Measurements from ENCODE around the gene WIPI1.

The WIPI1 gene

GRCh38 chr17:68482576-68483041 is 25.3 kb upstream of the WIPI1 start:
- no peaks in the 10 kb centered on the region for H3K9me3 ChIP-seq (ENCODE audit: insufficient read depth, low read depth, low read length)
- H3K9ac ChIP-seq (ENCODE audit: low read depth, low read length): no peak overlapping the region
- no peaks in the 10 kb centered on the region for H3K36me3 ChIP-seq (ENCODE audit: insufficient read depth, low read depth, low read length)
- H3K27ac ChIP-seq (ENCODE audit: low read length): no peak overlapping the region
- H3K4me3 ChIP-seq (ENCODE audit: low read length): no peak overlapping the region
- no peaks in the 10 kb centered on the region for H3K27me3 ChIP-seq (ENCODE audit: insufficient read depth, low read length)
- no peaks in the 10 kb centered on the region for H3K4me1 ChIP-seq (ENCODE audit: insufficient read depth, low read length)

- Histone ChIP-seq H3K27ac (ENCODE audit: low read length) (no peak overlapping the region), H3K9me3 (ENCODE audit: insufficient read depth, low read depth, low read length) (no peaks in the 10 kb centered on the region), H3K4me3 (ENCODE audit: low read length) (no peak overlapping the region), H3K4me1 (ENCODE audit: insufficient read depth, low read length) (no peaks in the 10 kb centered on the region), H3K27me3 (ENCODE audit: insufficient read depth, low read length) (no peaks in the 10 kb centered on the region), H3K36me3 (ENCODE audit: insufficient read depth, low read depth, low read length) (no peaks in the 10 kb centered on the region), H3K9ac (ENCODE audit: low read depth, low read length) (no peak overlapping the region)
Observed at GRCh38 chr17:68480885-68481284, 23.6 kb upstream of the WIPI1 start.

DNA sequence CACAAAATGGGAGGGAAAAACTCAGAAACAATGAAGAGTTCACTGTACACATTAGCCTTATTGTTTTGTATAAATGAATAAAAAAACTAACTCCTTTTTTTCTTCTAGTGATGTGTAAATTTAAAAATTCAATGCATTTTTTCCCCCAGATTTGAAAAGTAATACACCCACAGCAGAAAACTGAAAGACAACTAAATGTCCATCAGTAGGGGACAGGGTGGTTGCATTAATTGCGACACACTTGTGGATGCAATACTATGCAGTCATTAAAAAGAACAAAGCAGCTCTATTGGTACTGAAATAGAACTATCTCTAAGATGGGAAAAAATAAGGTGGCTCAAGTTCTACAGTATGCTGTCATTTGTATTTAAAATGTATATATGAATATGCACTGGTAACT is 13.7 kb upstream of the WIPI1 start:
- Histone ChIP-seq H3K27me3 (ENCODE audit: insufficient read depth, low read length) (no peaks in the 10 kb centered on the region), H3K36me3 (ENCODE audit: insufficient read depth, low read depth, low read length) (no peaks in the 10 kb centered on the region), H3K27ac (ENCODE audit: low read length) (no peak overlapping the region), H3K4me3 (ENCODE audit: low read length) (no peak overlapping the region), H3K4me1 (ENCODE audit: insufficient read depth, low read length) (no peaks in the 10 kb centered on the region), H3K9me3 (ENCODE audit: insufficient read depth, low read depth, low read length) (no peaks in the 10 kb centered on the region), H3K9ac (ENCODE audit: low read depth, low read length) (no peak overlapping the region)

DNA sequence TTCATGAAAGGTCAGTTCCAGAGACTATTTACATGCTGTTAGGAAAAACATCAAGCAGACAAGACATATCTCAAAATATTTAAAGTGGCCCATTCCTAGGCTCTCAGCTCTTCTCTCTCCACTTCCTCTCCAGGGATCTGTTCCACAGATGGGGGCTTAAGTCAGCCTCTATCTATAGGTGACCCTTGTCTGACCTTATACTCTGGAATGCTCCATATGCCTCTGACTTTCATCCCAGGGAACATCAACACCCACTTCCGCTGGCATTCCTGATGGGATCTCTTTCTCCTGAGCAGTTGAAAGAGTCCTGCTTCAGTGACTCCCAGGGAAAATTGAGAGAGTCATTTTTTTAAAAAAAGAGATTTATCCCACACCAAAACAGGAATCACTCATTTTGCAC is 11.5 kb upstream of the WIPI1 start:
- H3K4me3 ChIP-seq (ENCODE audit: low read length): no peak overlapping the region
- H3K27me3 ChIP-seq (ENCODE audit: insufficient read depth, low read length): no peaks in the 10 kb centered on the region
- no peaks in the 10 kb centered on the region for H3K36me3 ChIP-seq (ENCODE audit: insufficient read depth, low read depth, low read length)
- H3K4me1 ChIP-seq (ENCODE audit: insufficient read depth, low read length): no peaks in the 10 kb centered on the region
- H3K27ac ChIP-seq (ENCODE audit: low read length): no peak overlapping the region
- no peak overlapping the region for H3K9ac ChIP-seq (ENCODE audit: low read depth, low read length)
- no peaks in the 10 kb centered on the region for H3K9me3 ChIP-seq (ENCODE audit: insufficient read depth, low read depth, low read length)

GRCh38 chr17:68468334-68468733 is 11.0 kb upstream of the WIPI1 start:
- no peaks in the 10 kb centered on the region for H3K27me3 ChIP-seq (ENCODE audit: insufficient read depth, low read length)
- no peak overlapping the region for H3K27ac ChIP-seq (ENCODE audit: low read length)
- H3K4me1 ChIP-seq (ENCODE audit: insufficient read depth, low read length): no peaks in the 10 kb centered on the region
- no peaks in the 10 kb centered on the region for H3K9me3 ChIP-seq (ENCODE audit: insufficient read depth, low read depth, low read length)
- no peak overlapping the region for H3K9ac ChIP-seq (ENCODE audit: low read depth, low read length)
- H3K4me3 ChIP-seq (ENCODE audit: low read length): no peak overlapping the region
- H3K36me3 ChIP-seq (ENCODE audit: insufficient read depth, low read depth, low read length): no peaks in the 10 kb centered on the region

DNA sequence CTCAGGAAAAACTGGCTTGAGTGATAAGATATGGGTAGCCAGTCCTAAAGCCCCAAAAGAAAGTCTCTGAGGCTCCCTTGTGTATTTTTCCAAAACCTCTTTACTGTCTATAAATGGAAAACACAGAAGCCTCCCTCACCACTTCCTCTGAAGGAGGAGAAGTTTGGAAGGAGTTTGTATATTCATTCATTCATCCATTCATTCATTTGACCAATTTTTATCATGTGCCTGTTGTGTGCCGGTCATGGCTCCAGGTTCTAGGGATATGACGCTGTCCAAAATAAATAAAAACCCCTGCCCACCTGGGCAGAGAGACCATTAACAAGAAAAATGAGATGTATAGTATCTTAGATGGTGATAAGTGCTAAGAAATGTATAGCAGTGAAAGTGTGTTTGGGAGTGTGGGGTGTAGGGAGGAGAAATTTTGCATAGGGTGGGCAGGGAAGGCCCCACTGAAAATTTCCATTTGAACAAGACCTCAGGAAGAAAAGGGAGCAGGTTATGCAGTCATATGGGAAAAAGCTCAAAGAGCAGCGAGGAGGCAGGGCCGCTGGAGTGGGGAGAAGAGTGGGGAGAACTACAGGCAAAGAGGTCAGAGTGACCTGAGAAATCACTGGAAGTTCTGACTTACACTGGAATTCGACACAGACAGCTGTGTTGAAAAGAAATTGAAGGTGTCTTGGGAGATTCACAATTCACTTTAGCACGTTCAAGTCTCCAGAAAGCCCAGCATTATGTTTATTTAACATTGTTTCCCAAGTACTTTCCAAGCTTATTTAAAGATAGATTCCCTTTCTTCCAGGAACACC is 6.1 kb upstream of the WIPI1 start:
- H3K4me1 ChIP-seq (ENCODE audit: insufficient read depth, low read length): peaks cover 10% of the 10 kb centered on the region; the same call in 1 of the 2 replicates
- no peak overlapping the region for H3K9ac ChIP-seq (ENCODE audit: low read depth, low read length)
- H3K27ac ChIP-seq (ENCODE audit: low read length): no peak overlapping the region
- no peak overlapping the region for H3K4me3 ChIP-seq (ENCODE audit: low read length)
- H3K36me3 ChIP-seq (ENCODE audit: insufficient read depth, low read depth, low read length): no peaks in the 10 kb centered on the region
- peaks cover 10% of the 10 kb centered on the region for H3K27me3 ChIP-seq (ENCODE audit: insufficient read depth, low read length)
- no peaks in the 10 kb centered on the region for H3K9me3 ChIP-seq (ENCODE audit: insufficient read depth, low read depth, low read length)

- no peaks in the 10 kb centered on the region for H3K9me3 ChIP-seq (ENCODE audit: insufficient read depth, low read depth, low read length)
- H3K4me1 ChIP-seq (ENCODE audit: insufficient read depth, low read length): peaks cover 14% of the 10 kb centered on the region; the same call in 1 of the 2 replicates
- no peak overlapping the region for H3K4me3 ChIP-seq (ENCODE audit: low read length)
- no peak overlapping the region for H3K27ac ChIP-seq (ENCODE audit: low read length)
- no peak overlapping the region for H3K9ac ChIP-seq (ENCODE audit: low read depth, low read length)
- no peaks in the 10 kb centered on the region for H3K36me3 ChIP-seq (ENCODE audit: insufficient read depth, low read depth, low read length)
- H3K27me3 ChIP-seq (ENCODE audit: insufficient read depth, low read length): peaks cover 16% of the 10 kb centered on the region
Observed at GRCh38 chr17:68462381-68463210, 5.3 kb upstream of the WIPI1 start.

GRCh38 chr17:68461589-68461988 is 4.3 kb upstream of the WIPI1 start:
- peaks cover 16% of the 10 kb centered on the region for H3K27me3 ChIP-seq (ENCODE audit: insufficient read depth, low read length)
- peaks cover 14% of the 10 kb centered on the region; the same call in 1 of the 2 replicates for H3K4me1 ChIP-seq (ENCODE audit: insufficient read depth, low read length)
- H3K9ac ChIP-seq (ENCODE audit: low read depth, low read length): no peak overlapping the region; the same call in 1 of the 2 replicates
- H3K36me3 ChIP-seq (ENCODE audit: insufficient read depth, low read depth, low read length): no peaks in the 10 kb centered on the region
- no peaks in the 10 kb centered on the region for H3K9me3 ChIP-seq (ENCODE audit: insufficient read depth, low read depth, low read length)
- H3K4me3 ChIP-seq (ENCODE audit: low read length): no peak overlapping the region
- H3K27ac ChIP-seq (ENCODE audit: low read length): no peak overlapping the region

DNA sequence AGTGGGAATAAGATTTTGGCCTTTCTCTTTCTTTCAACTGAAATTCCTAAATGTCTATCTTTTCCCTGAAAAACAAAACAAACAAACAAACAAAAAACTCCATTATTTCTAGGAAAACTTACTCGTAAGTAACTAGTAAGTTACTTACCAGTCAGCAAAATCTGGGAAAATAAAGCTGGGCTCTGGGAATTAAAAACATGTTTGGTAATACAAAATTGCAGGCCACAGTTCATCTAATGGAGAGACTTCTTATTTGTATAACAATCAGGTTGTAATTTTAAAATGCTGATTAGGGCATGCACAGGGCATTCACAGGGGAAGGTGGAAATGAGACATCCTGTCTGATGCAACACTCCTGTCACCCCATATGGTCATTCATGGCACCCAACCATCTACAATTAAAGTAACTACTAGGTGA is 3.8 kb upstream of the WIPI1 start:
- H3K27ac ChIP-seq (ENCODE audit: low read length): no peak overlapping the region
- H3K27me3 ChIP-seq (ENCODE audit: insufficient read depth, low read length): peaks cover 16% of the 10 kb centered on the region
- no peak overlapping the region for H3K4me3 ChIP-seq (ENCODE audit: low read length)
- H3K4me1 ChIP-seq (ENCODE audit: insufficient read depth, low read length): peaks cover 15% of the 10 kb centered on the region
- no peak overlapping the region; the same call in 1 of the 2 replicates for H3K9ac ChIP-seq (ENCODE audit: low read depth, low read length)
- no peaks in the 10 kb centered on the region for H3K9me3 ChIP-seq (ENCODE audit: insufficient read depth, low read depth, low read length)
- no peaks in the 10 kb centered on the region for H3K36me3 ChIP-seq (ENCODE audit: insufficient read depth, low read depth, low read length)

- H3K4me3 ChIP-seq (ENCODE audit: low read length): no peak overlapping the region
- H3K36me3 ChIP-seq (ENCODE audit: insufficient read depth, low read depth, low read length): no peaks in the 10 kb centered on the region
- H3K4me1 ChIP-seq (ENCODE audit: insufficient read depth, low read length): peaks cover 20% of the 10 kb centered on the region
- peaks cover 16% of the 10 kb centered on the region for H3K27me3 ChIP-seq (ENCODE audit: insufficient read depth, low read length)
- H3K27ac ChIP-seq (ENCODE audit: low read length): no peak overlapping the region
- H3K9me3 ChIP-seq (ENCODE audit: insufficient read depth, low read depth, low read length): no peaks in the 10 kb centered on the region
- no peak overlapping the region; the same call in 1 of the 2 replicates for H3K9ac ChIP-seq (ENCODE audit: low read depth, low read length)
Observed at GRCh38 chr17:68460715-68461114, 3.4 kb upstream of the WIPI1 start.

DNA sequence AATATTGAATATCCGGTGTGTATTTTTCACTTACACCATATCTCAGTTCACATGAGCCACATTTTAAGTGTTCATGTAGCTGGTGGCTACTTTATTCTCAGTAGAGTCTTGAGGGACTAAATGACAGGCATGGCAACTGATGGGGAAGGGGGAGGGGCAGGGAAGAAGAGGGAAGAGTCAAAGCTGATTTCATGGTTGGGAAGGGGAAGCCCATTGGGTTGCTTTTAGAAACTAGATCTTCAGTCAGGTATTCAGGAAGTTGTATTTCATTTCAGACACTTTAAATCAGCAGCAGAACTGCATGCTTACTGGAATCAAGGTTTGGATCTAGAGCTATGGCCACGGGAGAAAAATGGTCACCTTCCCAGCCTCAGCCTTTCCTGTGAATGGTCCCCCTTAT is 2.9 kb upstream of the WIPI1 start:
- no peak overlapping the region for H3K4me3 ChIP-seq (ENCODE audit: low read length)
- no peaks in the 10 kb centered on the region for H3K36me3 ChIP-seq (ENCODE audit: insufficient read depth, low read depth, low read length)
- peaks cover 23% of the 10 kb centered on the region for H3K4me1 ChIP-seq (ENCODE audit: insufficient read depth, low read length)
- H3K9ac ChIP-seq (ENCODE audit: low read depth, low read length): no peak overlapping the region
- H3K9me3 ChIP-seq (ENCODE audit: insufficient read depth, low read depth, low read length): no peaks in the 10 kb centered on the region
- H3K27ac ChIP-seq (ENCODE audit: low read length): no peak overlapping the region
- H3K27me3 ChIP-seq (ENCODE audit: insufficient read depth, low read length): peaks cover 16% of the 10 kb centered on the region

Data from iPS-20b (cell line).